IMR-90 (cell line): Measurements from ENCODE around the gene TRAF7.
"Not testable (repeated sequence)": the region's sequence is repeated elsewhere in the genome, so short reads cannot be mapped to it uniquely, and the experiment has no call there.

ENCODE experiments used
- CEBPB ChIP-seq: IDR thresholded peaks from 2 replicates; pipeline ENCODE4 v1.6.1; 2012; ENCODE audit warnings: low read depth, low read length, improper control_type of control experiment
- CTCF ChIP-seq: conservative IDR thresholded peaks from 2 replicates; pipeline ENCODE4 v1.5.1; 2012; ENCODE audit warnings: mild to moderate bottlenecking, low read depth, low read length, improper control_type of control experiment
- FOS ChIP-seq: fragments of 150-350 bp; IDR thresholded peaks from 2 replicates; pipeline ENCODE4 v1.6.1; 2016; ENCODE audit warnings: low read depth, low read length
- POLR2A ChIP-seq: IDR thresholded peaks from 2 replicates; pipeline ENCODE4 v1.6.1; 2012; ENCODE audit warnings: mild to moderate bottlenecking, low read depth, low read length
- RAD21 ChIP-seq: IDR thresholded peaks from 2 replicates; pipeline ENCODE4 v1.6.1; 2012; ENCODE audit warnings: low read length, improper control_type of control experiment
- RCOR1 ChIP-seq: IDR thresholded peaks from 2 replicates; pipeline ENCODE4 v1.6.1; 2012; ENCODE audit warnings: mild to moderate bottlenecking, low read length, improper control_type of control experiment; ENCODE audit not compliant: insufficient replicate concordance
- RFX5 ChIP-seq: IDR thresholded peaks from 2 replicates; pipeline ENCODE4 v1.8.0; 2012; ENCODE audit warnings: low read depth, mild to moderate bottlenecking, low read length, moderate library complexity
- SMC3 ChIP-seq: fragments of 150-350 bp; IDR thresholded peaks from 2 replicates; pipeline ENCODE4 v1.6.1; 2016; ENCODE audit warnings: low read depth, mild to moderate bottlenecking, antibody characterized with exemption, low read length, moderate library complexity
- USF2 ChIP-seq: fragments of 150-350 bp; IDR thresholded peaks from 2 replicates; pipeline ENCODE4 v1.6.1; 2017; ENCODE audit warnings: mild to moderate bottlenecking, antibody characterized with exemption, low read length, low read depth

- not testable (repeated sequence) for TF ChIP-seq SMC3, POLR2A, CTCF, USF2, RAD21, RCOR1, FOS, RFX5, CEBPB
Observed at GRCh38 chr16:2135770-2136490, 19.7 kb upstream of the TRAF7 start, which contains the start of gene PKD1.
